ENCODE measurements around the gene ACVRL1. TPM values are rescaled to one million over a fixed set of nuclear protein-coding genes. Genes with fewer than 3 reads are reported as not detected.

Gene ACVRL1
- total RNA-seq, 1 donor from 2014 or later = 0.46 TPM

GRCh38 chr12:51954561-51955361 is 47.5 kb downstream of the ACVRL1 start:
- peaks cover 6% of the 10 kb centered on the region for H3K36me3 Mint-ChIP-seq
- peaks cover 6% of the 10 kb centered on the region for H3K27me3 Mint-ChIP-seq
- peak overlapping the region; percentile 83 for H3K4me3 Mint-ChIP-seq
- no peak for DNase-seq (ENCODE audit: extremely low spot score, unreplicated experiment)
- H3K4me1 Mint-ChIP-seq (ENCODE audit: unreplicated experiment) = peaks cover 58% of the 10 kb centered on the region
- TF ChIP-seq CTCF (conservative IDR thresholded peaks at IDR 0.05) = no peak
- peak overlapping the region; percentile 61 for H3K27ac Mint-ChIP-seq
- H3K9me3 Mint-ChIP-seq = no peaks in the 10 kb centered on the region

GRCh38 chr12:51955702-51956101 is 48.4 kb downstream of the ACVRL1 start:
- TF ChIP-seq CTCF (conservative IDR thresholded peaks at IDR 0.05) = no peak
- no peak for DNase-seq (ENCODE audit: extremely low spot score, unreplicated experiment)
- Mint-ChIP-seq H3K4me3 (peak overlapping the region; percentile 56), H3K27me3 (no peaks in the 10 kb centered on the region), H3K27ac (no peak overlapping the region), H3K36me3 (peaks cover 6% of the 10 kb centered on the region), H3K9me3 (no peaks in the 10 kb centered on the region), H3K4me1 (ENCODE audit: unreplicated experiment) (peaks cover 55% of the 10 kb centered on the region)

- TF ChIP-seq CTCF (conservative IDR thresholded peaks at IDR 0.05) = no peak
- H3K4me1 Mint-ChIP-seq (ENCODE audit: unreplicated experiment) = peaks cover 61% of the 10 kb centered on the region
- no peaks in the 10 kb centered on the region for H3K27me3 Mint-ChIP-seq
- no peak overlapping the region for H3K27ac Mint-ChIP-seq
- peaks cover 13% of the 10 kb centered on the region for H3K36me3 Mint-ChIP-seq
- H3K4me3 Mint-ChIP-seq = no peak overlapping the region
- H3K9me3 Mint-ChIP-seq = no peaks in the 10 kb centered on the region
- no peak for DNase-seq (ENCODE audit: extremely low spot score, unreplicated experiment)
These were observed 51.2 kb downstream of the ACVRL1 start for GRCh38 chr12:51958542-51958941.

GRCh38 chr12:51959211-51959610 is 51.9 kb downstream of the ACVRL1 start:
- no peak for TF ChIP-seq CTCF (conservative IDR thresholded peaks at IDR 0.05)
- DNase-seq (ENCODE audit: extremely low spot score, unreplicated experiment) = no peak
- Mint-ChIP-seq H3K36me3 (peaks cover 13% of the 10 kb centered on the region), H3K9me3 (no peaks in the 10 kb centered on the region), H3K27me3 (no peaks in the 10 kb centered on the region), H3K4me1 (ENCODE audit: unreplicated experiment) (peaks cover 55% of the 10 kb centered on the region), H3K27ac (peak overlapping the region; percentile 6), H3K4me3 (peak overlapping the region; percentile 3)

- TF ChIP-seq CTCF (conservative IDR thresholded peaks at IDR 0.05) = no peak
- H3K9me3 Mint-ChIP-seq = no peaks in the 10 kb centered on the region
These were observed 52.6 kb downstream of the ACVRL1 start for GRCh38 chr12:51959921-51960320.

More at GRCh38 chr12:51959921-51960320, 52.6 kb downstream of the ACVRL1 start:
- H3K4me3 Mint-ChIP-seq = no peak overlapping the region
- no peak for DNase-seq (ENCODE audit: extremely low spot score, unreplicated experiment)
- no peak overlapping the region for H3K27ac Mint-ChIP-seq
- H3K36me3 Mint-ChIP-seq = peaks cover 19% of the 10 kb centered on the region
- peaks cover 47% of the 10 kb centered on the region for H3K4me1 Mint-ChIP-seq (ENCODE audit: unreplicated experiment)
- H3K27me3 Mint-ChIP-seq = no peaks in the 10 kb centered on the region

Data from type B pancreatic cell (in vitro differentiated cells).